Testis (tissue), 3 donors: Measurements from ENCODE around the gene MYO7B. TPM values are rescaled to one million over a fixed set of nuclear protein-coding genes. Genes with fewer than 3 reads are reported as not detected.

ENCODE experiments used
- DNase-seq: peaks from one replicate; pipeline ENCODE4 v3.0.0-alpha.2; 2019
- H3K27ac ChIP-seq, 2 donors: fragments of 200-600 bp; sonication (generic); one replicate each; pipeline ENCODE4 v1.5.1; 2019
- H3K27me3 ChIP-seq: fragments of 200-600 bp; sonication (generic); one replicate; pipeline ENCODE4 v1.5.1; 2019
- H3K36me3 ChIP-seq: fragments of 200-600 bp; sonication (generic); one replicate; pipeline ENCODE4 v1.5.1; 2017; ENCODE audit warnings: low read depth; ENCODE audit errors: missing control alignments
- H3K4me1 ChIP-seq: fragments of 200-600 bp; sonication (generic); one replicate; pipeline ENCODE4 v1.5.1; 2019
- H3K4me3 ChIP-seq, 2 donors: fragments of 200-600 bp; sonication (generic); one replicate each; pipeline ENCODE4 v1.5.1; 2017 to 2019
- H3K9me3 ChIP-seq: fragments of 200-600 bp; sonication (generic); one replicate; pipeline ENCODE4 v1.5.1; 2017
- CTCF ChIP-seq, 3 experiments: fragments of 450-650 bp in 2 of 3; fragments of 200-600 bp in 1 of 3; sonication (generic) in 1 of 3; IDR thresholded peaks; one replicate each; pipeline ENCODE4 v1.5.1; 2016 to 2019; ENCODE audit warnings: antibody characterized with exemption in 3 of 3, mild to moderate bottlenecking in 2 of 3, moderate library complexity in 1 of 3
- POLR2A ChIP-seq: fragments of 450-650 bp; IDR thresholded peaks from one replicate; pipeline ENCODE4 v1.6.1; 2017; ENCODE audit warnings: antibody characterized with exemption, mild to moderate bottlenecking, moderate library complexity
- WGBS, 2 donors: methylation state at CpG; one replicate each; pipeline ENCODE4 v1.1.5; 2018; 5-methylcytosine and 5-hydroxymethylcytosine counted together
- intact Hi-C: fragments of 100-400 bp; cut with DNase I; formaldehyde crosslinking; loops from one replicate; pipeline ENCODE4 v1.15.1; 2023; ENCODE audit warnings: low total_unique reads
- polyA plus RNA-seq: library from polyadenylated mRNA; stranded (reverse); fragments of 350-450 nt; fragmentation: Illumina TruSeq; extraction: RNeasy Lipid Tissue Mini Kit (QIAGEN cat#74804); gene quantifications from one replicate; pipeline ENCODE4 v1.2.3, GENCODE V29; 2014; ENCODE audit warnings: low read depth, low replicate concordance; ENCODE audit not compliant: insufficient read depth
- total RNA-seq, 2 donors: library from RNA; depleted of rRNA; stranded (reverse); fragments of >200 nt; gene quantifications; one replicate each; pipeline ENCODE4 v1.2.3, GENCODE V29; 2016

The MYO7B gene
- total and polyA plus RNA-seq, 3 donors from 2014 or later, result 3.6 to 5.6 (median 4.2) TPM

GRCh38 chr2:127599211-127599610 lies 63.7 kb downstream of the MYO7B start:
- WGBS, 2 donors, result 79 to 84% methylated on average over 3 of the region's 3 CpGs

GRCh38 chr2:127604986-127605385 lies 69.5 kb downstream of the MYO7B start:
- no peak for DNase-seq
- Histone ChIP-seq H3K36me3 (no peaks in the 10 kb centered on the region), H3K9me3 (no peaks in the 10 kb centered on the region), H3K4me3 (no peak overlapping the region), H3K27ac (no peak overlapping the region), H3K27me3 (no peaks in the 10 kb centered on the region), H3K4me1 (no peaks in the 10 kb centered on the region)
- intact Hi-C loops, result no loop called here
- 78 to 81% methylated on average over 8 of the region's 8 CpGs for WGBS, 2 donors
- TF ChIP-seq POLR2A (no peak), CTCF (IDR thresholded peaks at IDR 0.05) (no peak)

More at GRCh38 chr2:127599211-127599610, 63.7 kb downstream of the MYO7B start:
- TF ChIP-seq POLR2A (no peak), CTCF (IDR thresholded peaks at IDR 0.05) (no peak)
- H3K27me3 ChIP-seq, result no peaks in the 10 kb centered on the region
- DNase-seq, result no peak
- H3K4me3 ChIP-seq, result no peak overlapping the region
- H3K4me1 ChIP-seq, result no peaks in the 10 kb centered on the region
- no peaks in the 10 kb centered on the region for H3K36me3 ChIP-seq
- no peaks in the 10 kb centered on the region for H3K9me3 ChIP-seq
- intact Hi-C loops, result no loop called here
- no peak overlapping the region for H3K27ac ChIP-seq

GRCh38 chr2:127605691-127606263 lies 70.3 kb downstream of the MYO7B start:
- H3K27ac ChIP-seq, result no peak overlapping the region
- H3K27me3 ChIP-seq, result no peaks in the 10 kb centered on the region
- intact Hi-C loops, result no loop called here
- TF ChIP-seq CTCF (IDR thresholded peaks at IDR 0.05) (no peak), POLR2A (no peak)
- no peaks in the 10 kb centered on the region for H3K9me3 ChIP-seq
- H3K4me1 ChIP-seq, result no peaks in the 10 kb centered on the region
- no peak for DNase-seq
- H3K36me3 ChIP-seq, result no peaks in the 10 kb centered on the region
- no peak overlapping the region for H3K4me3 ChIP-seq
- 91 to 92% methylated on average over 7 of the region's 7 CpGs for WGBS, 2 donors

- DNase-seq, result no peak
- TF ChIP-seq CTCF (IDR thresholded peaks at IDR 0.05) (no peak), POLR2A (no peak)
- intact Hi-C loops, result no loop called here
- no peaks in the 10 kb centered on the region for H3K27me3 ChIP-seq
- no peaks in the 10 kb centered on the region for H3K4me1 ChIP-seq
- H3K36me3 ChIP-seq, result no peaks in the 10 kb centered on the region
- 92% methylated on average over 12 to 17 of the region's 17 CpGs for WGBS, 2 donors
- no peak overlapping the region for H3K4me3 ChIP-seq
- no peak overlapping the region for H3K27ac ChIP-seq
- no peaks in the 10 kb centered on the region for H3K9me3 ChIP-seq
These were observed 71.3 kb downstream of the MYO7B start for GRCh38 chr2:127606625-127607398.
